ENCODE results near the gene MED29. TPM values are rescaled to one million over a fixed set of nuclear protein-coding genes. Genes with fewer than 3 reads are reported as not detected.
A peak's percentile ranks its signal among the peaks of the same experiment; 100 is the strongest.

Gene MED29
- total RNA-seq, 1 experiment from 2014 or later, result 739 TPM

GRCh38 chr19:39412100-39412866 lies 21.1 kb downstream of the MED29 start, which contains the start of gene PLEKHG2:
Gene PLEKHG2 (plus strand): TSS chr19:39412669. CDS start chr19:39414087, 1,418 bp downstream.
- POLR2A ChIA-PET, result interaction anchor here (0.5 to 2.3 kb wide), 18 partner anchors 9 to 671 kb away, joined by 3 to 41 read pairs (median 10); partner anchors contain the start of genes MED29, PAF1, RPS16 and SUPT5H
- DNase-seq (ENCODE audit: low read depth, low spot score) (peak; percentile 100), ATAC-seq (peak; percentile 67)
- intact Hi-C loops (cut with micrococcal nuclease; ENCODE audit: unreplicated experiment), result loop anchor here (1.0 to 10.0 kb wide), 6 partner anchors 18 to 437 kb away; partner anchors contain the start of genes FBXO17, MED29, PAF1 and SAMD4B
- H3K27ac ChIP-seq (ENCODE audit: low read length), result peak within 1 kb of the TSS; percentile 92
- TF ChIP-seq TCF7L2 (IDR thresholded peaks at IDR 0.05; ENCODE audit: low read depth, low read length) (no peak), POLR2AphosphoS5 (IDR thresholded peaks at IDR 0.05; ENCODE audit: low read depth, low read length) (no peak), SIN3A (IDR thresholded peaks at IDR 0.05; ENCODE audit: borderline replicate concordance, insufficient read depth, low read depth, low read length) (no peak), CTCF (IDR thresholded peaks at IDR 0.05) (no peak)
- TF ChIP-seq, protein P1, sequence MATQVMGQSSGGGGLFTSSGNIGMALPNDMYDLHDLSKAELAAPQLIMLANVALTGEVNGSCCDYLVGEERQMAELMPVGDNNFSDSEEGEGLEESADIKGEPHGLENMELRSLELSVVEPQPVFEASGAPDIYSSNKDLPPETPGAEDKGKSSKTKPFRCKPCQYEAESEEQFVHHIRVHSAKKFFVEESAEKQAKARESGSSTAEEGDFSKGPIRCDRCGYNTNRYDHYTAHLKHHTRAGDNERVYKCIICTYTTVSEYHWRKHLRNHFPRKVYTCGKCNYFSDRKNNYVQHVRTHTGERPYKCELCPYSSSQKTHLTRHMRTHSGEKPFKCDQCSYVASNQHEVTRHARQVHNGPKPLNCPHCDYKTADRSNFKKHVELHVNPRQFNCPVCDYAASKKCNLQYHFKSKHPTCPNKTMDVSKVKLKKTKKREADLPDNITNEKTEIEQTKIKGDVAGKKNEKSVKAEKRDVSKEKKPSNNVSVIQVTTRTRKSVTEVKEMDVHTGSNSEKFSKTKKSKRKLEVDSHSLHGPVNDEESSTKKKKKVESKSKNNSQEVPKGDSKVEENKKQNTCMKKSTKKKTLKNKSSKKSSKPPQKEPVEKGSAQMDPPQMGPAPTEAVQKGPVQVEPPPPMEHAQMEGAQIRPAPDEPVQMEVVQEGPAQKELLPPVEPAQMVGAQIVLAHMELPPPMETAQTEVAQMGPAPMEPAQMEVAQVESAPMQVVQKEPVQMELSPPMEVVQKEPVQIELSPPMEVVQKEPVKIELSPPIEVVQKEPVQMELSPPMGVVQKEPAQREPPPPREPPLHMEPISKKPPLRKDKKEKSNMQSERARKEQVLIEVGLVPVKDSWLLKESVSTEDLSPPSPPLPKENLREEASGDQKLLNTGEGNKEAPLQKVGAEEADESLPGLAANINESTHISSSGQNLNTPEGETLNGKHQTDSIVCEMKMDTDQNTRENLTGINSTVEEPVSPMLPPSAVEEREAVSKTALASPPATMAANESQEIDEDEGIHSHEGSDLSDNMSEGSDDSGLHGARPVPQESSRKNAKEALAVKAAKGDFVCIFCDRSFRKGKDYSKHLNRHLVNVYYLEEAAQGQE (IDR thresholded peaks at IDR 0.05; ENCODE audit: insufficient read depth in 1 of 2, low read depth in 2 of 2, low read length in 1 of 2), result no peak
- peaks cover 58% of the 10 kb centered on the region for H3K4me1 ChIP-seq (ENCODE audit: control insufficient read depth, insufficient read depth, low read length)
- peak within 1 kb of the TSS; percentile 42 to 55 for H3K4me3 ChIP-seq (ENCODE audit: low read depth in 2 of 2, low read length in 2 of 2)
- no peaks in the 10 kb centered on the region for H3K9me3 ChIP-seq (ENCODE audit: control insufficient read depth, insufficient read depth, low read depth, low read length)
- CTCF ChIA-PET, result interaction anchor here (0.7 to 6.8 kb wide), 22 partner anchors 8 to 123 kb away, joined by 3 to 280 read pairs (median 6); partner anchors contain the start of genes GMFG, MED29, PAF1 and RPS16
- no TSS peak for BruUV-seq (replicated peaks)
- H3K27me3 ChIP-seq (ENCODE audit: control insufficient read depth, insufficient read depth, low read length), result no peaks in the 10 kb centered on the region
- in situ Hi-C loops (cut with HindIII; ENCODE audit: low pct_unique_long_range_greater_than_20kb, low sequenced_read_pairs), result no loop called here
- H3K36me3 ChIP-seq (ENCODE audit: control insufficient read depth, insufficient read depth, low read length), result peaks cover 27% of the 10 kb centered on the region

DNA sequence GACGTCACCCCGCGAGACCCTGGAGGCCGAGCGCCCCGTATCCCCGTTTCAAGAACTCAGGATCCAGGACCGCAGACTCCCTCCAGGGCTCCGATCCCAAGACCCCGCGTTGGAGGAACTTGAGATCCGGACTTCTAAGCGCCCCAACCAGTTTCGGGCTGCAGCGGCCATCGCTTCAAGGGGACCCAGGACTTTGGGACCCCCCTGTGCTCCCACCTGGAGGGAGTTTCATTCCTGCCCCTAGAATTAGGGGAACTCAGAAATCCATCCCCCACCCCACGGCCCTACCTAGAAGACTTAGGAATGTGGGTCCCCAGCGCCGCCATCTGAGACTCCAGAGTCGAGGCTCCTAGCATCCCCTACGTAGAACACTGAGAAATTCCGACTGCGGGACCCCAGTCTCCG lies 21.7 kb downstream of the MED29 start:
- peak overlapping the region; percentile 92 for H3K27ac ChIP-seq (ENCODE audit: low read length)
- ATAC-seq, result no peak; the same call in 1 of the 2 replicates
- no peak for DNase-seq (ENCODE audit: low read depth, low spot score)
- in situ Hi-C loops (cut with HindIII; ENCODE audit: low pct_unique_long_range_greater_than_20kb, low sequenced_read_pairs), result no loop called here
- CTCF ChIA-PET, result interaction anchor here (0.7 to 6.8 kb wide), 9 partner anchors 14 to 121 kb away, joined by 3 to 280 read pairs (median 13); partner anchors contain the start of genes RPS16 and SAMD4B
- H3K27me3 ChIP-seq (ENCODE audit: control insufficient read depth, insufficient read depth, low read length), result no peaks in the 10 kb centered on the region
- BruUV-seq (replicated peaks), result no TSS peak
- no peak for TF ChIP-seq SIN3A (IDR thresholded peaks at IDR 0.05; ENCODE audit: borderline replicate concordance, insufficient read depth, low read depth, low read length)
- TF ChIP-seq POLR2AphosphoS5 (IDR thresholded peaks at IDR 0.05; ENCODE audit: low read depth, low read length), result no peak
- TF ChIP-seq, protein P1 (IDR thresholded peaks at IDR 0.05; ENCODE audit: insufficient read depth in 1 of 2, low read depth in 2 of 2, low read length in 1 of 2), result no peak
- H3K4me3 ChIP-seq (ENCODE audit: low read depth in 2 of 2, low read length in 2 of 2), result peak overlapping the region; percentile 42 to 55
- POLR2A ChIA-PET, result interaction anchor here (0.6 to 8.9 kb wide), 14 partner anchors 10 to 148 kb away, joined by 3 to 226 read pairs (median 19); partner anchors contain the start of genes MED29, PAF1 and RPS16
- H3K9me3 ChIP-seq (ENCODE audit: control insufficient read depth, insufficient read depth, low read depth, low read length), result no peaks in the 10 kb centered on the region
- H3K36me3 ChIP-seq (ENCODE audit: control insufficient read depth, insufficient read depth, low read length), result peaks cover 33% of the 10 kb centered on the region
- intact Hi-C loops (cut with micrococcal nuclease; ENCODE audit: unreplicated experiment), result loop anchor here (1.0 to 10.0 kb wide), 6 partner anchors 17 to 438 kb away; partner anchors contain the start of genes FBXO17, MED29, PAF1 and SAMD4B
- peaks cover 58% of the 10 kb centered on the region for H3K4me1 ChIP-seq (ENCODE audit: control insufficient read depth, insufficient read depth, low read length)
